ENCODE results near the gene IL17RB.

GRCh38 chr3:53833700-53834099, 12.7 kb upstream of the IL17RB start:
- no peak for TF ChIP-seq POLR2A (IDR thresholded peaks at IDR 0.05; ENCODE audit: low read depth, low read length)
- TF ChIP-seq TAF1 (IDR thresholded peaks at IDR 0.05; ENCODE audit: low read depth, low read length), result no peak
- TF ChIP-seq POLR2AphosphoS5 (IDR thresholded peaks at IDR 0.05; ENCODE audit: low read depth, low read length), result no peak
- no peak for TF ChIP-seq SPI1 (IDR thresholded peaks at IDR 0.05; ENCODE audit: low read depth, low read length)
